ENCODE measurements around the gene ITPR1. TPM values are rescaled to one million over a fixed set of nuclear protein-coding genes. Genes with fewer than 3 reads are reported as not detected.

The ITPR1 gene
- total RNA-seq, 2 donors from 2014 or later: 5.9 TPM

DNA sequence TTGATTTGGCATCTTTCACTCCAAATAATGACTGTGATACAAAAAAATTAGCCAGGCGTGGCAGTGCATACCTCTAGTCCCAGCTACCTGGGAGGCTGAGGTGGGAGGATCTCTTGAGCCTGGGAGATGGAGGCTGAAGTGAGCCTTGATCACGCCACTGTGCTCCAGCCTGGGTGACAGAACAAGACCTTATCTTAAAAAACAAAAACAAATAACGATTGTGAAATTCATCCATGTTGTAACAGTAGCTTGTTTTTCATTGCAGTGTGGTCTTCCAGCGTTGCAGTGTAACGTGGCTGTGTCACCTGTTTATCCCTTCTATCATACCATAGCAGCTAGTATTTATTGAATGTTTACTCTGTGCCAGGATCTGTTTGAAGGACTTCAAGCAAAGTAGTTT, 120.9 kb downstream of the ITPR1 start:
- Mint-ChIP-seq H3K4me1 (peaks cover 4% of the 10 kb centered on the region), H3K36me3 (ENCODE audit: low read depth) (no peaks in the 10 kb centered on the region), H3K27me3 (ENCODE audit: insufficient read depth) (no peaks in the 10 kb centered on the region), H3K27ac (no peak overlapping the region), H3K9me3 (no peaks in the 10 kb centered on the region), H3K4me3 (no peak overlapping the region)
- Histone ChIP-seq H3K27me3 (ENCODE audit: control insufficient read depth, insufficient read depth, low read length, poor library complexity, severe bottlenecking) (no peaks in the 10 kb centered on the region), H3K4me3 (ENCODE audit: low read length) (no peak overlapping the region), H3K9me3 (ENCODE audit: control insufficient read depth, low read length) (no peaks in the 10 kb centered on the region), H3K9ac (ENCODE audit: extremely low read depth, low read length, poor library complexity, severe bottlenecking) (no peak overlapping the region), H3K4me1 (ENCODE audit: control insufficient read depth, insufficient read depth, low read length) (no peaks in the 10 kb centered on the region), H3K27ac (ENCODE audit: low read depth, low read length) (no peak overlapping the region), H3K36me3 (ENCODE audit: control insufficient read depth, insufficient read depth, low read length) (no peaks in the 10 kb centered on the region)
- WGBS, 2 experiments (ENCODE audit: insufficient coverage in 1 of 2, insufficient read length in 1 of 2): 86 to 94% methylated on average over 2 to 5 of the region's 5 CpGs
- TF ChIP-seq, protein P1, sequence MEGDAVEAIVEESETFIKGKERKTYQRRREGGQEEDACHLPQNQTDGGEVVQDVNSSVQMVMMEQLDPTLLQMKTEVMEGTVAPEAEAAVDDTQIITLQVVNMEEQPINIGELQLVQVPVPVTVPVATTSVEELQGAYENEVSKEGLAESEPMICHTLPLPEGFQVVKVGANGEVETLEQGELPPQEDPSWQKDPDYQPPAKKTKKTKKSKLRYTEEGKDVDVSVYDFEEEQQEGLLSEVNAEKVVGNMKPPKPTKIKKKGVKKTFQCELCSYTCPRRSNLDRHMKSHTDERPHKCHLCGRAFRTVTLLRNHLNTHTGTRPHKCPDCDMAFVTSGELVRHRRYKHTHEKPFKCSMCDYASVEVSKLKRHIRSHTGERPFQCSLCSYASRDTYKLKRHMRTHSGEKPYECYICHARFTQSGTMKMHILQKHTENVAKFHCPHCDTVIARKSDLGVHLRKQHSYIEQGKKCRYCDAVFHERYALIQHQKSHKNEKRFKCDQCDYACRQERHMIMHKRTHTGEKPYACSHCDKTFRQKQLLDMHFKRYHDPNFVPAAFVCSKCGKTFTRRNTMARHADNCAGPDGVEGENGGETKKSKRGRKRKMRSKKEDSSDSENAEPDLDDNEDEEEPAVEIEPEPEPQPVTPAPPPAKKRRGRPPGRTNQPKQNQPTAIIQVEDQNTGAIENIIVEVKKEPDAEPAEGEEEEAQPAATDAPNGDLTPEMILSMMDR (conservative IDR thresholded peaks at IDR 0.05): no peak
- no peak for DNase-seq

- Histone ChIP-seq H3K9ac (ENCODE audit: extremely low read depth, low read length, poor library complexity, severe bottlenecking) (no peak overlapping the region), H3K27ac (ENCODE audit: low read depth, low read length) (no peak overlapping the region), H3K9me3 (ENCODE audit: control insufficient read depth, low read length) (no peaks in the 10 kb centered on the region), H3K36me3 (ENCODE audit: control insufficient read depth, insufficient read depth, low read length) (no peaks in the 10 kb centered on the region), H3K27me3 (ENCODE audit: control insufficient read depth, insufficient read depth, low read length, poor library complexity, severe bottlenecking) (no peaks in the 10 kb centered on the region), H3K4me1 (ENCODE audit: control insufficient read depth, insufficient read depth, low read length) (no peaks in the 10 kb centered on the region), H3K4me3 (ENCODE audit: low read length) (no peak overlapping the region)
- 95 to 96% methylated on average over 3 of the region's 3 CpGs for WGBS, 2 experiments (ENCODE audit: insufficient coverage in 1 of 2, insufficient read length in 1 of 2)
- Mint-ChIP-seq H3K9me3 (no peaks in the 10 kb centered on the region), H3K4me3 (no peak overlapping the region), H3K4me1 (peaks cover 4% of the 10 kb centered on the region), H3K27me3 (ENCODE audit: insufficient read depth) (peaks cover 2% of the 10 kb centered on the region), H3K27ac (no peak overlapping the region), H3K36me3 (ENCODE audit: low read depth) (no peaks in the 10 kb centered on the region)
- no peak for DNase-seq
- TF ChIP-seq, protein P1 (conservative IDR thresholded peaks at IDR 0.05): no peak
These were observed 121.8 kb downstream of the ITPR1 start for GRCh38 chr3:4614927-4615326.

DNA sequence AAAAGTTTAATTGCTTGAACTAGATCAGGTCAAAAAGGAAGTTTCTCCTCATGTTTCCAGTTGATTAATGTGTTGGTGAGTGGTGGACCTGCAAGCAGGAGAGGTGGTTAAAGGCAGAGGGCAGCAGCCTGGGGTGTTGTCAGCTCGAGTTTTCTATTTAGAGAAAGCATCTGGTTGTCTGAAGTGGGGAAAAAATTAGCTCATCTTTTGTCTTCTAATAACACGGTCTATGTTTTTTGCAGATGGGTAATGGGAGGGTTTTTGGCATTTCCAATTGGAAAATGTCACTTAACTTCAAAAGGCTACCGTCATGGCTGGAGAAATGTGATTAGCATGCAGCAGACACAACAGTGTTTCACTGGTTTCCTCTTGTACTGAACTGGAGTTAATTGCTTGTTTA, 122.6 kb downstream of the ITPR1 start:
- Mint-ChIP-seq H3K27ac (no peak overlapping the region), H3K27me3 (ENCODE audit: insufficient read depth) (peaks cover 2% of the 10 kb centered on the region), H3K9me3 (no peaks in the 10 kb centered on the region), H3K36me3 (ENCODE audit: low read depth) (no peaks in the 10 kb centered on the region), H3K4me1 (peaks cover 4% of the 10 kb centered on the region), H3K4me3 (no peak overlapping the region)
- Histone ChIP-seq H3K4me1 (ENCODE audit: control insufficient read depth, insufficient read depth, low read length) (no peaks in the 10 kb centered on the region), H3K36me3 (ENCODE audit: control insufficient read depth, insufficient read depth, low read length) (no peaks in the 10 kb centered on the region), H3K4me3 (ENCODE audit: low read length) (no peak overlapping the region), H3K9ac (ENCODE audit: extremely low read depth, low read length, poor library complexity, severe bottlenecking) (no peak overlapping the region), H3K27me3 (ENCODE audit: control insufficient read depth, insufficient read depth, low read length, poor library complexity, severe bottlenecking) (no peaks in the 10 kb centered on the region), H3K27ac (ENCODE audit: low read depth, low read length) (no peak overlapping the region), H3K9me3 (ENCODE audit: control insufficient read depth, low read length) (no peaks in the 10 kb centered on the region)
- WGBS, 2 experiments (ENCODE audit: insufficient coverage in 1 of 2, insufficient read length in 1 of 2): 87 to 100% methylated on average over 3 of the region's 3 CpGs
- TF ChIP-seq, protein P1 (conservative IDR thresholded peaks at IDR 0.05): no peak
- DNase-seq: no peak
